Measurements from ENCODE around the gene PRC1. TPM values are rescaled to one million over a fixed set of nuclear protein-coding genes. Genes with fewer than 3 reads are reported as not detected.

Gene PRC1
- total RNA-seq, 1 donor from 2014 or later = 56.9 TPM

DNA sequence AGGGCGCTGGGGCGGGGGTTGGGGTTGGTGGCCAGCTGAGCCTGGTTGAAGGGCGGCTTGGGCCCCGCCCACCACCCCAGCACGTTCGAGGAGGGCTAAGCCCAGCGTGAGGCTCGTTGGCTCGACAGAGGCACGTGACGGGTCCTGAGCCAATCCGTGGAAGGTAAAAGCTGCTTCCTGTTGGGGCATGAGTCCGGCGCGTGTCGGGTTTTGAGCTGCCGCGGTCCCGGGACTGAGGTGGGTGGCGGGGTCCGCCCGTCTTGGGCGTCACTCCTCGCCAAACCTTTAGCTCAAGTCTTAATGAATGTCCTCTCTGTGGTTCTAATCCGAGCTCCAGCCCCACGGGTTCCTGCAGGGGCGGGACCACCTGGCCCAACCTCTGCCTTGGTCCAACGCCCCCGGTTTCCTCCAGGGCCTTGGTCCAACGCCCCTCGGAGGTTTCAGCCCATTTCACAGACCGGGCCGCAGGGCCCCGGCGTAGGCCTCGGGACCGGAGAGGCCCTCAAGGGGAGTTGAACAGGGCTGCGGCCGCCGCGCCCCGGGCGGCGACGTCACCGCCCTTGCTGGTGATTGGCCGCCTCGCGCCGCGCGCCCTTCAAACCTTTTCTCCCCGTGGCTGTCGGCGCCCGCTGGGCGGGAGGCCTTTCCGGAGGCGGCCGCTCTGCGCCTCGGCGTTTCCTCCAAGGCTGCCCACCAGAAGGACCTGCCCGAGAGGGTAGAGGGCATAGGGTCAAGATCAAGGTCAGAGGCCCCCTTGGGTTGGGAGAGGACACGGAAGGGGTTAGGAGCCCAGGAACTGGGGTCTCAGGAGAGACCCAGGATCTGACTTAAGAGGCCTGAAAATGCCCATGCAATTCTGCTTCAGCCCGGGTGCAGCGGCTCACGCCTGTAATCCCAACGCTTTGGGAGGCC, 39.4 kb downstream of the PRC1 start, which contains the start of gene RCCD1:
TSS of gene RCCD1 (plus strand) at position 173 of the 912 bp plus-strand sequence. CDS start 1,851 bp downstream, outside the sequence.
- Mint-ChIP-seq H3K4me1 (peaks cover 16% of the 10 kb centered on the region), H3K27ac (peak within 1 kb of the TSS; percentile 89), H3K9me3 (no peaks in the 10 kb centered on the region), H3K4me3 (peak within 1 kb of the TSS; percentile 76), H3K27me3 (ENCODE audit: low read depth) (no peaks in the 10 kb centered on the region), H3K36me3 (peaks cover 13% of the 10 kb centered on the region)
- peak; percentile 77 to 88 for DNase-seq (ENCODE audit: low spot score in 2 of 2, unreplicated experiment in 2 of 2)
- TF ChIP-seq, protein P1, sequence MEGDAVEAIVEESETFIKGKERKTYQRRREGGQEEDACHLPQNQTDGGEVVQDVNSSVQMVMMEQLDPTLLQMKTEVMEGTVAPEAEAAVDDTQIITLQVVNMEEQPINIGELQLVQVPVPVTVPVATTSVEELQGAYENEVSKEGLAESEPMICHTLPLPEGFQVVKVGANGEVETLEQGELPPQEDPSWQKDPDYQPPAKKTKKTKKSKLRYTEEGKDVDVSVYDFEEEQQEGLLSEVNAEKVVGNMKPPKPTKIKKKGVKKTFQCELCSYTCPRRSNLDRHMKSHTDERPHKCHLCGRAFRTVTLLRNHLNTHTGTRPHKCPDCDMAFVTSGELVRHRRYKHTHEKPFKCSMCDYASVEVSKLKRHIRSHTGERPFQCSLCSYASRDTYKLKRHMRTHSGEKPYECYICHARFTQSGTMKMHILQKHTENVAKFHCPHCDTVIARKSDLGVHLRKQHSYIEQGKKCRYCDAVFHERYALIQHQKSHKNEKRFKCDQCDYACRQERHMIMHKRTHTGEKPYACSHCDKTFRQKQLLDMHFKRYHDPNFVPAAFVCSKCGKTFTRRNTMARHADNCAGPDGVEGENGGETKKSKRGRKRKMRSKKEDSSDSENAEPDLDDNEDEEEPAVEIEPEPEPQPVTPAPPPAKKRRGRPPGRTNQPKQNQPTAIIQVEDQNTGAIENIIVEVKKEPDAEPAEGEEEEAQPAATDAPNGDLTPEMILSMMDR (IDR thresholded peaks at IDR 0.05; ENCODE audit: unreplicated experiment) = no peak

DNA sequence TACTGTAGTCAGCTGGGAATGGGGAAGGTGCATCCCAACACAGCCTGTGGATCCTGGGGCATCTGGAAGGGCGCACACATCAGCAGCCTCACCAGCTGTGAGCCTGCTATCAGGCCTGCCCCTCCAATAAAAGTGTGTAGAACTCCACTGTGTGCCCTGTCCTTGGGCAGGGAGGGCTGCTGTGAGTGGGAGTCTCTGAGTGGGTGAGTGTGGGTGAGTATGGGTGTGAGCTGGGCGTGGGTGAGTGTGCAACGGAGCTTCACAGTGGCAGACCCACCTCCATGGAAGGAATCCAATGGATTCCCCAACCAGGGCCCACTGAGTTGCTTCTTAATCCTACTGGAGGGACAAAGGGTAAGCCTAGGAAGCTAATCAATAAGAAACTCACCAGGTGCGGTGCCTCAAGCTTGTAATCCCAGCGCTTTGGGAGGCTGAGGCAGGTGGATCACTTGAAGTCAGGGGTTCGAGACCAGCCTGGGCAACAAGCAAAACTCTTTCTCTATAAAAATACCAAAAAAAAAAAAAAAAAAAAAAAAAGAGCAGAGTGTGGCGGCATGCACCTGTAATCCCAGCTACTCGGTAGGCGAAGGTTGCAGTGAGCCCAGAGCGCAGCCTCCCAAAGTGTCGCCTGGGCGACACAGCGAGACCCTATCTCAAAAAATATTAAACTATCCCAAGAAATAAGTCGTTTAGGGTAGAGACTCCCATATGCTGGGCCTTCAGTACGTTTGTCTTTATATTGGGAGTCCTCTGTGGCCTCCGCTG, 40.2 kb downstream of the PRC1 start:
- peak overlapping the region; percentile 76 for H3K4me3 Mint-ChIP-seq
- H3K36me3 Mint-ChIP-seq = peaks cover 13% of the 10 kb centered on the region
- peaks cover 16% of the 10 kb centered on the region for H3K4me1 Mint-ChIP-seq
- H3K27ac Mint-ChIP-seq = peak overlapping the region; percentile 89
- H3K9me3 Mint-ChIP-seq = no peaks in the 10 kb centered on the region
- H3K27me3 Mint-ChIP-seq (ENCODE audit: low read depth) = no peaks in the 10 kb centered on the region
- TF ChIP-seq, protein P1 (IDR thresholded peaks at IDR 0.05; ENCODE audit: unreplicated experiment) = no peak
- no peak for DNase-seq (ENCODE audit: low spot score in 2 of 2, unreplicated experiment in 2 of 2)

DNA sequence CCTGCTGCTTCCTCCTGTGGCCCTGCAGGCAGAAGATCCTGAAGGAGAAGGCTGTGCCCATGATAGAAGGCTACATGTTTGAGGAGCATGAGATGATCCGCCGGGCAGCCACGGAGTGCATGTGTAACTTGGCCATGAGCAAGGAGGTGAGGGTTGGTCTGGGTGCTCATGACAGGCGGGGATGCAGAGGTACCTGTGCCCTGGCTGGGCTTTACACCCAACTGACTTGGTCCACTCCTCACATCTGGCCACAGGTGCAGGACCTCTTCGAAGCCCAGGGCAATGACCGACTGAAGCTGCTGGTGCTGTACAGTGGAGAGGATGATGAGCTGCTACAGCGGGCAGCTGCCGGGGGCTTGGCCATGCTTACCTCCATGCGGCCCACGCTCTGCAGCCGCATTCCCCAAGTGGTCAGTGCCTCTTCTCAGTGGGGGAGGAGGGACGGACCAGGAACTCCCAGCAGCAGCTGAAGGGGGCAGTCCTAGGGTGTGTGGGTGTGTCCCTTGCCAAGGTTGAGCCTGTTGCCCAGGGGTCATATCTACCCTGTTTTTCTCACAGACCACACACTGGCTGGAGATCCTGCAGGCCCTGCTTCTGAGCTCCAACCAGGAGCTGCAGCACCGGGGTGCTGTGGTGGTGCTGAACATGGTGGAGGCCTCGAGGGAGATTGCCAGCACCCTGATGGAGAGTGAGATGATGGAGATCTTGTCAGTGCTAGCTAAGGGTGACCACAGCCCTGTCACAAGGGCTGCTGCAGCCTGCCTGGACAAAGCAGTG, 41.2 kb downstream of the PRC1 start:
- no peaks in the 10 kb centered on the region for H3K9me3 Mint-ChIP-seq
- H3K4me1 Mint-ChIP-seq = peaks cover 16% of the 10 kb centered on the region
- no peak overlapping the region for H3K27ac Mint-ChIP-seq
- H3K36me3 Mint-ChIP-seq = peaks cover 21% of the 10 kb centered on the region
- no peak for DNase-seq (ENCODE audit: low spot score in 2 of 2, unreplicated experiment in 2 of 2)
- TF ChIP-seq, protein P1 (IDR thresholded peaks at IDR 0.05; ENCODE audit: unreplicated experiment) = no peak
- H3K4me3 Mint-ChIP-seq = peak overlapping the region; percentile 17
- no peaks in the 10 kb centered on the region for H3K27me3 Mint-ChIP-seq (ENCODE audit: low read depth)

DNA sequence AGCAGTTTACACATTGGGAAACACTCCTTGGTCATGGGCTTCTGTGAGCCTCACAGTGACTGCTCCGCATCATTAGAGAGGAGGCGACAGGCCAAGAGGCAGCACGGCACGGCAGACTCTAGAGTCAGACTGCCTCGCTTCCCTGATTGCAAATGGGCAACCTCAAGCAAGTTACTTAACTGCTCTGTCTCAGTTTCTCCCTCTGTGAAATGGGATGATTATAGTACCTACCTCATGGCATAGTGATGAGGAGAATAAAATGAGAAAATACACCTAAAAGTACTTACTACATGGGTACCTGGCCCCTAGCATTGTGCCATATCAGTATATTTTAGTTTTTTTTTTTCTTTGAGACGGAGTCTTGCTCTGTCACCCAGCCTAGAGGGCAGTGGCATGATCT, 43.7 kb downstream of the PRC1 start:
- no peak overlapping the region for H3K27ac Mint-ChIP-seq
- DNase-seq (ENCODE audit: low spot score in 2 of 2, unreplicated experiment in 2 of 2) = no peak
- TF ChIP-seq, protein P1 (IDR thresholded peaks at IDR 0.05; ENCODE audit: unreplicated experiment) = no peak
- peaks cover 27% of the 10 kb centered on the region for H3K36me3 Mint-ChIP-seq
- no peak overlapping the region for H3K4me3 Mint-ChIP-seq
- H3K27me3 Mint-ChIP-seq (ENCODE audit: low read depth) = no peaks in the 10 kb centered on the region
- no peaks in the 10 kb centered on the region for H3K9me3 Mint-ChIP-seq
- H3K4me1 Mint-ChIP-seq = peaks cover 3% of the 10 kb centered on the region

DNA sequence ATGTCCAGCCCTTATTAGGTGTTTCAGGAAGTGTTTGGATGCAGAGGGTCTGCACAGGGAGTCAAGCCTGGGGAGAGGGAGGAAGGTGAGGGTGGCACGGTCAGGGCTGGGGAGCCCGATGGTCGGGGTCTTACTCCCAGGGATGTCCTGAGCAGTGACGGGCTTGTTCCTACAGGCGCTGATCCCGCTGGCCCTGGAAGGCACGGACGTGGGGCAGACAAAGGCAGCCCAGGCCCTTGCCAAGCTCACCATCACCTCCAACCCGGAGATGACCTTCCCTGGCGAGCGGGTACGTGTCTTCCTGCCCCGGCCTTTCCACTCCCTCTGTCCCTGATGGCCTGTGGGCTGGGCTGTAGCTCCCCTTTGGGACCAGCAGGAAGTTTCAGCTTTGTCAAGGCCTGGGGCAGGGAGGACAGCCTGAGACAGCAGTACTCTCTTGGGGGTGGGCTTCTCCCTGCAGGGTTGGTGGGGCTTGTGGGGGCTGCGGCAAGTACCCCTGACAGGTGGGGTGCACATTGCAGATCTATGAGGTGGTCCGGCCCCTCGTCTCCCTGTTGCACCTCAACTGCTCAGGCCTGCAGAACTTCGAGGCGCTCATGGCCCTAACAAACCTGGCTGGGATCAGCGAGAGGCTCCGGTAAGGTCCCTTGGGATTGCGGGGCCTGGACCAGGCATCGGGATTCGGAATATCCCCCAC, 44.2 kb downstream of the PRC1 start:
- no peak for DNase-seq (ENCODE audit: low spot score in 2 of 2, unreplicated experiment in 2 of 2)
- H3K4me1 Mint-ChIP-seq = peaks cover 1% of the 10 kb centered on the region
- H3K4me3 Mint-ChIP-seq = no peak overlapping the region
- no peak overlapping the region for H3K27ac Mint-ChIP-seq
- TF ChIP-seq, protein P1 (IDR thresholded peaks at IDR 0.05; ENCODE audit: unreplicated experiment) = no peak
- no peaks in the 10 kb centered on the region for H3K9me3 Mint-ChIP-seq
- H3K27me3 Mint-ChIP-seq (ENCODE audit: low read depth) = no peaks in the 10 kb centered on the region
- H3K36me3 Mint-ChIP-seq = peaks cover 27% of the 10 kb centered on the region
